Measurements from ENCODE around the gene TSPAN14.
A peak's percentile ranks its signal among the peaks of the same experiment; 100 is the strongest.
"Not testable (repeated sequence)": the region's sequence is repeated elsewhere in the genome, so short reads cannot be mapped to it uniquely, and the experiment has no call there.

TSPAN14 gene

GRCh38 chr10:80528185-80528700 is 74.1 kb downstream of the TSPAN14 start:
- Histone ChIP-seq H3K27ac (peak overlapping the region; percentile 69), H3K9ac (peak overlapping the region; percentile 44; the same call in 1 of the 2 replicates), H3K4me3 (no peak overlapping the region), H3K9me3 (no peaks in the 10 kb centered on the region), H3K27me3 (no peaks in the 10 kb centered on the region), H3K4me1 (peaks cover 96% of the 10 kb centered on the region), H4K20me1 (no peaks in the 10 kb centered on the region; the same call in 1 of the 2 replicates), H3K4me2 (peak overlapping the region; percentile 63), H3K36me3 (peaks cover 5% of the 10 kb centered on the region; the same call in 1 of the 2 replicates)
- TF ChIP-seq Cebpa-rat (IDR thresholded peaks at IDR 0.05) = no peak

- peaks cover 89% of the 10 kb centered on the region for H3K4me1 ChIP-seq
- peaks cover 5% of the 10 kb centered on the region; the same call in 1 of the 2 replicates for H3K36me3 ChIP-seq
- H3K9me3 ChIP-seq = no peaks in the 10 kb centered on the region
- H3K27ac ChIP-seq = peak overlapping the region; percentile 69
- peak overlapping the region; percentile 44 for H3K9ac ChIP-seq
- no peaks in the 10 kb centered on the region; the same call in 1 of the 2 replicates for H4K20me1 ChIP-seq
- no peak for TF ChIP-seq Cebpa-rat (IDR thresholded peaks at IDR 0.05)
- H3K27me3 ChIP-seq = no peaks in the 10 kb centered on the region
- H3K4me3 ChIP-seq = no peak overlapping the region
- H3K4me2 ChIP-seq = peak overlapping the region; percentile 63
Observed at GRCh38 chr10:80528901-80529300, 74.8 kb downstream of the TSPAN14 start.

- Histone ChIP-seq H3K9me3 (no peaks in the 10 kb centered on the region), H3K36me3 (peaks cover 5% of the 10 kb centered on the region; the same call in 1 of the 2 replicates), H3K4me1 (peaks cover 82% of the 10 kb centered on the region), H3K27ac (peak overlapping the region; percentile 69), H3K4me3 (no peak overlapping the region), H3K9ac (peak overlapping the region; percentile 44; the same call in 1 of the 2 replicates), H3K4me2 (peak overlapping the region; percentile 63), H4K20me1 (no peaks in the 10 kb centered on the region; the same call in 1 of the 2 replicates), H3K27me3 (no peaks in the 10 kb centered on the region)
- no peak for TF ChIP-seq Cebpa-rat (IDR thresholded peaks at IDR 0.05)
Observed at GRCh38 chr10:80529604-80530003, 75.5 kb downstream of the TSPAN14 start.

- Histone ChIP-seq H3K27ac (peak overlapping the region; percentile 69), H4K20me1 (no peaks in the 10 kb centered on the region), H3K9me3 (no peaks in the 10 kb centered on the region), H3K27me3 (no peaks in the 10 kb centered on the region), H3K4me1 (peaks cover 77% of the 10 kb centered on the region), H3K36me3 (peaks cover 5% of the 10 kb centered on the region; the same call in 1 of the 2 replicates), H3K9ac (peak overlapping the region; percentile 56; the same call in 1 of the 2 replicates), H3K4me2 (peak overlapping the region; percentile 63), H3K4me3 (no peak overlapping the region)
- TF ChIP-seq Cebpa-rat (IDR thresholded peaks at IDR 0.05) = no peak
Observed at GRCh38 chr10:80530251-80530650, 76.1 kb downstream of the TSPAN14 start.

GRCh38 chr10:80530816-80531215 is 76.7 kb downstream of the TSPAN14 start:
- TF ChIP-seq Cebpa-rat (IDR thresholded peaks at IDR 0.05) = no peak
- Histone ChIP-seq H3K4me3 (no peak overlapping the region), H3K9ac (peak overlapping the region; percentile 56; the same call in 1 of the 2 replicates), H3K27ac (peak overlapping the region; percentile 69), H3K27me3 (no peaks in the 10 kb centered on the region), H3K4me1 (peaks cover 75% of the 10 kb centered on the region), H3K36me3 (peaks cover 5% of the 10 kb centered on the region; the same call in 1 of the 2 replicates), H3K4me2 (peak overlapping the region; percentile 63), H4K20me1 (no peaks in the 10 kb centered on the region), H3K9me3 (no peaks in the 10 kb centered on the region)

- Histone ChIP-seq H3K27me3 (no peaks in the 10 kb centered on the region), H3K4me3 (no peak overlapping the region), H3K27ac (peak overlapping the region; percentile 67), H3K9ac (peak overlapping the region; percentile 34; the same call in 1 of the 2 replicates), H3K4me2 (peak overlapping the region; percentile 30; the same call in 1 of the 2 replicates), H4K20me1 (no peaks in the 10 kb centered on the region), H3K9me3 (no peaks in the 10 kb centered on the region), H3K36me3 (peaks cover 5% of the 10 kb centered on the region; the same call in 1 of the 2 replicates), H3K4me1 (peaks cover 66% of the 10 kb centered on the region)
- no peak for TF ChIP-seq Cebpa-rat (IDR thresholded peaks at IDR 0.05)
Observed at GRCh38 chr10:80532571-80532970, 78.5 kb downstream of the TSPAN14 start.

GRCh38 chr10:80534059-80534458 is 79.9 kb downstream of the TSPAN14 start:
- H3K27ac ChIP-seq, H3K9ac ChIP-seq, H4K20me1 ChIP-seq, H3K4me3 ChIP-seq, H3K27me3 ChIP-seq, H3K4me2 ChIP-seq, H3K9me3 ChIP-seq, H3K36me3 ChIP-seq: not testable (repeated sequence)
- peaks cover 66% of the 10 kb centered on the region for H3K4me1 ChIP-seq

GRCh38 chr10:80534646-80535045 is 80.5 kb downstream of the TSPAN14 start:
- not testable (repeated sequence) for H3K27me3 ChIP-seq, H3K9ac ChIP-seq, H3K9me3 ChIP-seq, H3K4me3 ChIP-seq, H3K4me2 ChIP-seq, H3K36me3 ChIP-seq, H3K27ac ChIP-seq, H4K20me1 ChIP-seq
- peaks cover 66% of the 10 kb centered on the region for H3K4me1 ChIP-seq

GRCh38 chr10:80535671-80536360 is 81.7 kb downstream of the TSPAN14 start:
- Histone ChIP-seq H3K27ac (peak overlapping the region; percentile 100), H3K9ac (peak overlapping the region; percentile 98), H3K36me3 (peaks cover 5% of the 10 kb centered on the region; the same call in 1 of the 2 replicates), H3K27me3 (no peaks in the 10 kb centered on the region), H3K4me1 (peaks cover 54% of the 10 kb centered on the region), H3K9me3 (no peaks in the 10 kb centered on the region), H4K20me1 (no peaks in the 10 kb centered on the region), H3K4me2 (peak overlapping the region; percentile 97), H3K4me3 (peak overlapping the region; percentile 79)
- TF ChIP-seq Cebpa-rat (IDR thresholded peaks at IDR 0.05) = peak; percentile 56; the same call in 1 of the 2 replicates

- no peaks in the 10 kb centered on the region for H3K27me3 ChIP-seq
Observed at GRCh38 chr10:80536361-80536835, 82.3 kb downstream of the TSPAN14 start.

More at GRCh38 chr10:80536361-80536835, 82.3 kb downstream of the TSPAN14 start:
- peaks cover 5% of the 10 kb centered on the region; the same call in 1 of the 2 replicates for H3K36me3 ChIP-seq
- peak overlapping the region; percentile 100 for H3K27ac ChIP-seq
- H3K9me3 ChIP-seq = no peaks in the 10 kb centered on the region
- H3K9ac ChIP-seq = peak overlapping the region; percentile 98
- peaks cover 48% of the 10 kb centered on the region for H3K4me1 ChIP-seq
- peak overlapping the region; percentile 97 for H3K4me2 ChIP-seq
- H4K20me1 ChIP-seq = no peaks in the 10 kb centered on the region
- no peak for TF ChIP-seq Cebpa-rat (IDR thresholded peaks at IDR 0.05)
- H3K4me3 ChIP-seq = peak overlapping the region; percentile 79
